NCI-H2107 (cell line): ENCODE measurements around the gene TRIM36.

Experiments
- DNase-seq: peaks from one replicate; lab custom pipeline; 2025; lab: John Stamatoyannopoulos, UW

Gene TRIM36

GRCh38 chr5:115165790-115166189, 3.9 kb downstream of the TRIM36 start:
- no peak for DNase-seq

GRCh38 chr5:115160975-115161475, 8.7 kb downstream of the TRIM36 start:
- no peak for DNase-seq

- DNase-seq: no peak
Observed at GRCh38 chr5:115151208-115151805, 18.4 kb downstream of the TRIM36 start.

- no peak for DNase-seq
Observed at GRCh38 chr5:115150512-115150911, 19.2 kb downstream of the TRIM36 start.

- no peak for DNase-seq
Observed at GRCh38 chr5:115147052-115147451, 22.7 kb downstream of the TRIM36 start.

- no peak for DNase-seq
Observed at GRCh38 chr5:115136294-115136693, 33.4 kb downstream of the TRIM36 start.

GRCh38 chr5:115132465-115132864, 37.2 kb downstream of the TRIM36 start:
- no peak for DNase-seq

- no peak for DNase-seq
Observed at GRCh38 chr5:115126303-115126702, 43.4 kb downstream of the TRIM36 start.

- DNase-seq: no peak
Observed at GRCh38 chr5:115124741-115125140, 45.0 kb downstream of the TRIM36 start.

GRCh38 chr5:115116001-115116400, 53.7 kb downstream of the TRIM36 start:
- no peak for DNase-seq

- no peak for DNase-seq
Observed at GRCh38 chr5:115109840-115110239, 59.9 kb downstream of the TRIM36 start.

GRCh38 chr5:115109356-115109755, 60.4 kb downstream of the TRIM36 start:
- DNase-seq: no peak

- no peak for DNase-seq
Observed at GRCh38 chr5:115100319-115100955, 69.3 kb downstream of the TRIM36 start.

- no peak for DNase-seq
Observed at GRCh38 chr5:115098041-115098702, 71.5 kb downstream of the TRIM36 start.

- no peak for DNase-seq
Observed at GRCh38 chr5:115097236-115097635, 72.5 kb downstream of the TRIM36 start.

GRCh38 chr5:115096034-115096769, 73.5 kb downstream of the TRIM36 start:
- DNase-seq: no peak

GRCh38 chr5:115087951-115088350, 81.8 kb downstream of the TRIM36 start:
- DNase-seq: no peak

GRCh38 chr5:115086473-115086872, 83.2 kb downstream of the TRIM36 start:
- DNase-seq: no peak

GRCh38 chr5:115084246-115084793, 85.4 kb downstream of the TRIM36 start:
- DNase-seq: no peak

- DNase-seq: no peak
Observed at GRCh38 chr5:115079924-115080623, 89.6 kb downstream of the TRIM36 start.
